Keratinocyte (primary cell): ENCODE data around the gene AJAP1. TPM values are rescaled to one million over a fixed set of nuclear protein-coding genes. Genes with fewer than 3 reads are reported as not detected.

Experiments
- DNase-seq: peaks from one replicate; pipeline ENCODE4 v3.0.0-alpha.2; 2011; ENCODE audit warnings: low read depth, missing footprints, low spot score
- FAIRE-seq: peaks from 2 replicates; lab custom pipeline; 2011; peaks lifted over from hg19 to GRCh38; lab: Jason Lieb, UNC
- H2AFZ ChIP-seq: 2 replicates; pipeline ENCODE4 v1.6.0; 2012; ENCODE audit warnings: low read length, control low read depth, inconsistent platforms; ENCODE audit not compliant: control insufficient read depth
- H3K27ac ChIP-seq: 2 replicates; pipeline ENCODE4 v1.5.1; 2011; ENCODE audit warnings: low read length; ENCODE audit not compliant: control insufficient read depth, insufficient read depth
- H3K27me3 ChIP-seq: 3 replicates; pipeline ENCODE4 v1.6.0; 2011; ENCODE audit warnings: low read length; ENCODE audit not compliant: control insufficient read depth, insufficient read depth; ENCODE audit errors: extremely low read depth
- H3K36me3 ChIP-seq, 2 experiments: 2 replicates in 1 of 2; 3 replicates in 1 of 2; pipeline ENCODE4 v1.5.1; 2011; ENCODE audit warnings: low read length in 2 of 2, mild to moderate bottlenecking in 1 of 2; ENCODE audit not compliant: control insufficient read depth in 2 of 2, insufficient read depth in 2 of 2; ENCODE audit errors: extremely low read depth in 1 of 2
- H3K4me1 ChIP-seq: 3 replicates; pipeline ENCODE4 v1.5.1; 2011; ENCODE audit warnings: low read length; ENCODE audit not compliant: control insufficient read depth, insufficient read depth; ENCODE audit errors: extremely low read depth
- H3K4me2 ChIP-seq: 3 replicates; pipeline ENCODE4 v1.6.0; 2011; ENCODE audit warnings: low read depth, low read length; ENCODE audit not compliant: control insufficient read depth, insufficient read depth; ENCODE audit errors: extremely low read depth
- H3K4me3 ChIP-seq, 3 experiments: fragments of 200-600 bp in 1 of 3; sonication (generic) in 1 of 3; 2 replicates in 2 of 3; 3 replicates in 1 of 3; pipeline ENCODE4 v1.5.1; 2011 to 2016; ENCODE audit warnings: low read length in 3 of 3, mild to moderate bottlenecking in 3 of 3, control low read depth in 2 of 3, inconsistent platforms in 1 of 3, low read depth in 1 of 3, mixed read lengths in 1 of 3, mixed run types in 1 of 3, moderate library complexity in 1 of 3; ENCODE audit not compliant: control insufficient read depth in 2 of 3, insufficient read depth in 2 of 3; ENCODE audit errors: extremely low read depth in 1 of 3
- H3K79me2 ChIP-seq: 2 replicates; pipeline ENCODE4 v1.6.0; 2012; ENCODE audit warnings: low read length; ENCODE audit not compliant: control insufficient read depth, insufficient read depth
- H3K9ac ChIP-seq: 3 replicates; pipeline ENCODE4 v1.6.0; 2011; ENCODE audit warnings: low read length; ENCODE audit not compliant: control insufficient read depth, insufficient read depth; ENCODE audit errors: extremely low read depth
- H3K9me1 ChIP-seq: 3 replicates; pipeline ENCODE4 v1.6.0; 2011; ENCODE audit warnings: low read length; ENCODE audit not compliant: control insufficient read depth, insufficient read depth; ENCODE audit errors: extremely low read depth
- H3K9me3 ChIP-seq: 2 replicates; pipeline ENCODE4 v1.5.1; 2012; ENCODE audit warnings: low read depth, low read length; ENCODE audit not compliant: control insufficient read depth
- H4K20me1 ChIP-seq: 3 replicates; pipeline ENCODE4 v1.6.0; 2011; ENCODE audit warnings: low read length; ENCODE audit not compliant: control insufficient read depth, insufficient read depth; ENCODE audit errors: extremely low read depth
- CTCF ChIP-seq, 3 experiments: IDR thresholded peaks in 1 of 3; conservative IDR thresholded peaks in 1 of 3; optimal IDR thresholded peaks in 1 of 3; 2 replicates in 2 of 3; 3 replicates in 1 of 3; pipeline versions ENCODE3 to v1.5.1; 2011; ENCODE audit warnings: low read length in 3 of 3, mild to moderate bottlenecking in 3 of 3, moderate library complexity in 2 of 3, control low read depth in 1 of 3, inconsistent platforms in 1 of 3; ENCODE audit not compliant: insufficient read depth in 2 of 3; ENCODE audit errors: extremely low read depth in 1 of 3
- EZH2 ChIP-seq: IDR thresholded peaks from one replicate; pipeline ENCODE4 v1.6.1; 2012; ENCODE audit warnings: inconsistent platforms, mild to moderate bottlenecking, low read length, moderate library complexity
- dilution Hi-C: fragments of 300-500 bp; cut with MboI; formaldehyde crosslinking; loops from one replicate; pipeline ENCODE4 v1.7.0; 2020; ENCODE audit warnings: low sequenced_read_pairs; ENCODE audit not compliant: extremely low pct_ligation_motif_present
- polyA plus RNA-seq, 5 experiments: library from polyadenylated mRNA; depleted of rRNA in 3 of 5; stranded (reverse) in 3 of 5; stranded (forward) in 1 of 5; unstranded in 1 of 5; fragments of >200 nt; gene quantifications; 1 replicate in 1 of 5; 2 replicates in 3 of 5; 3 replicates in 1 of 5; pipeline versions ENCODE4 v1.2.1 to v1.2.3, GENCODE V29; 2011 to 2012; ENCODE audit warnings: missing spikeins in 2 of 5, low read depth in 1 of 5, low replicate concordance in 1 of 5

Gene AJAP1
- polyA plus RNA-seq, 1 donor (not counting 4 experiments of a cell fraction or from before 2014, with no cell fraction given): 2.2 TPM

- Histone ChIP-seq H3K4me2 (no peak overlapping the region), H3K4me1 (no peaks in the 10 kb centered on the region), H3K36me3 (no peaks in the 10 kb centered on the region), H4K20me1 (no peaks in the 10 kb centered on the region), H2AFZ (no peak overlapping the region), H3K9me3 (no peaks in the 10 kb centered on the region), H3K9me1 (no peaks in the 10 kb centered on the region), H3K27me3 (peaks cover 3% of the 10 kb centered on the region), H3K79me2 (no peaks in the 10 kb centered on the region), H3K9ac (no peak overlapping the region), H3K4me3 (no peak overlapping the region), H3K27ac (no peak overlapping the region)
- no peak for FAIRE-seq
- dilution Hi-C loops: no loop called here
- DNase-seq: no peak
- no peak for TF ChIP-seq CTCF (optimal IDR thresholded peaks at IDR 0.05 in 1 of 3, IDR thresholded peaks at IDR 0.05 in 1 of 3, conservative IDR thresholded peaks at IDR 0.05 in 1 of 3; ENCODE audit: extremely low read depth in 1 of 3, insufficient read depth in 2 of 3, low read length in 3 of 3)
- no peak for TF ChIP-seq EZH2
These were observed 27.1 kb upstream of the AJAP1 start for GRCh38 chr1:4627353-4627752.

GRCh38 chr1:4628992-4629391 is 25.4 kb upstream of the AJAP1 start:
- no peak overlapping the region for H3K27ac ChIP-seq
- no peak overlapping the region for H3K4me2 ChIP-seq
- no peaks in the 10 kb centered on the region for H3K9me3 ChIP-seq
- no peak overlapping the region for H2AFZ ChIP-seq
- no peak for TF ChIP-seq EZH2
- TF ChIP-seq CTCF (optimal IDR thresholded peaks at IDR 0.05 in 1 of 3, IDR thresholded peaks at IDR 0.05 in 1 of 3, conservative IDR thresholded peaks at IDR 0.05 in 1 of 3; ENCODE audit: extremely low read depth in 1 of 3, insufficient read depth in 2 of 3, low read length in 3 of 3): no peak
- no peak for DNase-seq
- H3K79me2 ChIP-seq: no peaks in the 10 kb centered on the region
- H3K4me1 ChIP-seq: no peaks in the 10 kb centered on the region
- no peak overlapping the region for H3K4me3 ChIP-seq
- H3K9ac ChIP-seq: no peak overlapping the region
- H3K9me1 ChIP-seq: no peaks in the 10 kb centered on the region
- no peaks in the 10 kb centered on the region for H3K27me3 ChIP-seq
- FAIRE-seq: no peak
- no peaks in the 10 kb centered on the region for H3K36me3 ChIP-seq
- H4K20me1 ChIP-seq: no peaks in the 10 kb centered on the region
- dilution Hi-C loops: no loop called here
